Activated naive CD4-positive, alpha-beta T cell treated with anti-CD3 and anti-CD28 coated beads, Interleukin-2, amount 50 U/mL, for 16 hours (primary cell): ENCODE measurements around the gene CYP1B1.
"Not testable (repeated sequence)": the region's sequence is repeated elsewhere in the genome, so short reads cannot be mapped to it uniquely, and the experiment has no call there.

Experiments
- DNase-seq: peaks from one replicate; pipeline ENCODE4 v3.0.0-alpha.2; 2020

The CYP1B1 gene

GRCh38 chr2:38098421-38099098, 22.6 kb upstream of the CYP1B1 start:
- no peak for DNase-seq

- no peak for DNase-seq
Measured at GRCh38 chr2:38097988-38098385, 22.0 kb upstream of the CYP1B1 start.

GRCh38 chr2:38097258-38097987, 21.5 kb upstream of the CYP1B1 start:
- DNase-seq, result no peak

GRCh38 chr2:38095996-38096861, 20.3 kb upstream of the CYP1B1 start:
- DNase-seq, result no peak

GRCh38 chr2:38095079-38095995, 19.4 kb upstream of the CYP1B1 start:
- DNase-seq, result no peak

GRCh38 chr2:38093527-38094165, 17.7 kb upstream of the CYP1B1 start:
- DNase-seq, result no peak

- no peak for DNase-seq
Measured at GRCh38 chr2:38092196-38092902, 16.4 kb upstream of the CYP1B1 start.

GRCh38 chr2:38091760-38092159, 15.8 kb upstream of the CYP1B1 start:
- DNase-seq, result no peak

- DNase-seq, result no peak
Measured at GRCh38 chr2:38090928-38091327, 15.0 kb upstream of the CYP1B1 start.

GRCh38 chr2:38090212-38090611, 14.3 kb upstream of the CYP1B1 start:
- DNase-seq, result not testable (repeated sequence)

- not testable (repeated sequence) for DNase-seq
Measured at GRCh38 chr2:38085998-38086698, 10.2 kb upstream of the CYP1B1 start.

GRCh38 chr2:38084556-38084955, 8.6 kb upstream of the CYP1B1 start:
- not testable (repeated sequence) for DNase-seq

GRCh38 chr2:38082727-38083126, 6.8 kb upstream of the CYP1B1 start:
- not testable (repeated sequence) for DNase-seq

GRCh38 chr2:38080346-38080745, 4.4 kb upstream of the CYP1B1 start:
- no peak for DNase-seq

GRCh38 chr2:38079116-38080052, 3.4 kb upstream of the CYP1B1 start:
- DNase-seq, result no peak

- DNase-seq, result no peak
Measured at GRCh38 chr2:38077431-38077769, 1.4 kb upstream of the CYP1B1 start.

- peak; percentile 74 for DNase-seq
Measured at GRCh38 chr2:38076710-38077430, 919 bp upstream of the CYP1B1 start.

GRCh38 chr2:38076152-38076709, 280 bp upstream of the CYP1B1 start:
- peak; percentile 35 for DNase-seq
